Nephron (organoid): Measurements from ENCODE around the gene DHTKD1.

Experiments
- H3K27ac Mint-ChIP-seq, 3 experiments: 2 replicates each; pipeline ENCODE4 v1.8.0; 2020; ENCODE audit warnings: mixed read lengths in 3 of 3, mild to moderate bottlenecking in 2 of 3, moderate library complexity in 1 of 3
- H3K27me3 Mint-ChIP-seq: 2 replicates; pipeline ENCODE4 v1.8.0; 2021; ENCODE audit warnings: low read depth, mild to moderate bottlenecking, moderate library complexity, mixed read lengths
- H3K36me3 Mint-ChIP-seq: 2 replicates; pipeline ENCODE4 v1.8.0; 2020; ENCODE audit warnings: low read depth, mixed read lengths
- H3K4me1 Mint-ChIP-seq: 2 replicates; pipeline ENCODE4 v1.8.0; 2020; ENCODE audit warnings: mixed read lengths
- H3K4me3 Mint-ChIP-seq, 3 experiments: 2 replicates each; pipeline ENCODE4 v1.8.0; 2020; ENCODE audit warnings: mild to moderate bottlenecking in 3 of 3, mixed read lengths in 3 of 3, moderate library complexity in 2 of 3
- H3K9me3 Mint-ChIP-seq: 2 replicates; pipeline ENCODE4 v1.8.0; 2020; ENCODE audit warnings: mixed read lengths
- TF ChIP-seq, protein P1 (sequence below), 3 experiments: fragments of 200-600 bp; sonication (generic); IDR thresholded peaks; one replicate each; pipeline ENCODE4 v1.5.0; 2021; ENCODE audit warnings: antibody characterized with exemption in 3 of 3; ENCODE audit not compliant: unreplicated experiment in 3 of 3

The DHTKD1 gene

DNA sequence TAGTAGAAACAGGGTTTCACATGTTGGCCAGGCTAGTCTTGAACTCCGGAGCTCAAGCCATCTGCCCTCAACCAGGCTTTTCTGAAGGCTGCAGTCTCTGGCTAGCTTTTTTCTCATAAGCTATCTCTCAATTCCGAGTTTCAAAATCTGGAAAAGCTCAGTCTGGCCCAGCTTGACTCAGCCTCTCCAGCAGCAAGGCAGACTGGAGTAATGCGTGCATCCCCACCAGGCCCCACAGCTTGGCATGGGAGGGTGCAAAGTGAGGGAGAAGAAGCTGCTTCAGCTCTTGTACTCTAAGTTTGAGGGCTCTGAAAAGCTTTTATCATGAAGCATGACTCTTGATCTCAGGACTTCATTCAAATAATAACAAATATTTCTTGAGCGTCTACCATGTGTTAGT is 4.8 kb downstream of the DHTKD1 start:
- Mint-ChIP-seq H3K36me3 (peaks cover 9% of the 10 kb centered on the region), H3K4me3 (no peak overlapping the region)
- TF ChIP-seq, protein P1, sequence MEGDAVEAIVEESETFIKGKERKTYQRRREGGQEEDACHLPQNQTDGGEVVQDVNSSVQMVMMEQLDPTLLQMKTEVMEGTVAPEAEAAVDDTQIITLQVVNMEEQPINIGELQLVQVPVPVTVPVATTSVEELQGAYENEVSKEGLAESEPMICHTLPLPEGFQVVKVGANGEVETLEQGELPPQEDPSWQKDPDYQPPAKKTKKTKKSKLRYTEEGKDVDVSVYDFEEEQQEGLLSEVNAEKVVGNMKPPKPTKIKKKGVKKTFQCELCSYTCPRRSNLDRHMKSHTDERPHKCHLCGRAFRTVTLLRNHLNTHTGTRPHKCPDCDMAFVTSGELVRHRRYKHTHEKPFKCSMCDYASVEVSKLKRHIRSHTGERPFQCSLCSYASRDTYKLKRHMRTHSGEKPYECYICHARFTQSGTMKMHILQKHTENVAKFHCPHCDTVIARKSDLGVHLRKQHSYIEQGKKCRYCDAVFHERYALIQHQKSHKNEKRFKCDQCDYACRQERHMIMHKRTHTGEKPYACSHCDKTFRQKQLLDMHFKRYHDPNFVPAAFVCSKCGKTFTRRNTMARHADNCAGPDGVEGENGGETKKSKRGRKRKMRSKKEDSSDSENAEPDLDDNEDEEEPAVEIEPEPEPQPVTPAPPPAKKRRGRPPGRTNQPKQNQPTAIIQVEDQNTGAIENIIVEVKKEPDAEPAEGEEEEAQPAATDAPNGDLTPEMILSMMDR (IDR thresholded peaks at IDR 0.05; ENCODE audit: unreplicated experiment in 3 of 3): no peak

DNA sequence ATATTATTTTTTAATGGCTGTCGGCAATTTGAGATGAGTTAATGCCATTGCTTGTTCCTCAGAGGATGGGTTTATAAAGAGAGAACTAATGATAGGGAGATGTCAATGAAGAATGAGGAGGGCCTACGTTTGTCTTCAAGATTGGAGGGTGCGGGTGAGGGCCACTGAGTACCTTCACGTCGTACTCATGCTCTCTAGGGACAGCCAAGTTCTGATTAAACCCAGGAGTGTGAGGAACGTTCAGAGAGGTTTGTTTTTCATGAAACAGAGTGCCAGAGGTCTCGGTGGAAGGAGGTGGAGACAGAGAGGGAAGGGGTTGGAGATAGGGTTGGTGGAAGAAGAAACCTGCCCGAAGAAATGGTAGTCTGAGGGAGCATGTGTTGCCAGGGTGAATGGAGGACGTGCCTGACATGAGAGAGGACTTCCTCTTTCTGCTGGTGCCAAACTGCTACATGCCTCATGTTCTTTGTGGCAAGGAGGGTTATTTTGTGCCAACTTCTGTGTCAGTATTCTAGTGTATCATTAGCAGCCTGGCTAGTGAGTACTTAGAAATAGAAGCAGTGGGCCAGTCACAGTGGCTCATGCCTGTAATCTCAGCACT is 8.9 kb downstream of the DHTKD1 start:
- TF ChIP-seq, protein P1 (IDR thresholded peaks at IDR 0.05; ENCODE audit: unreplicated experiment in 3 of 3): no peak
- no peak overlapping the region for H3K27ac Mint-ChIP-seq
- no peaks in the 10 kb centered on the region for H3K27me3 Mint-ChIP-seq
- H3K9me3 Mint-ChIP-seq: no peaks in the 10 kb centered on the region
- peaks cover 27% of the 10 kb centered on the region for H3K36me3 Mint-ChIP-seq
- H3K4me1 Mint-ChIP-seq: no peaks in the 10 kb centered on the region
- no peak overlapping the region for H3K4me3 Mint-ChIP-seq

More for the DNA sequence above, 4.8 kb downstream of the DHTKD1 start:
- H3K27ac Mint-ChIP-seq: no peak overlapping the region
- no peaks in the 10 kb centered on the region for H3K9me3 Mint-ChIP-seq
- peaks cover 5% of the 10 kb centered on the region for H3K4me1 Mint-ChIP-seq
- peaks cover under 1% of the 10 kb centered on the region for H3K27me3 Mint-ChIP-seq

DNA sequence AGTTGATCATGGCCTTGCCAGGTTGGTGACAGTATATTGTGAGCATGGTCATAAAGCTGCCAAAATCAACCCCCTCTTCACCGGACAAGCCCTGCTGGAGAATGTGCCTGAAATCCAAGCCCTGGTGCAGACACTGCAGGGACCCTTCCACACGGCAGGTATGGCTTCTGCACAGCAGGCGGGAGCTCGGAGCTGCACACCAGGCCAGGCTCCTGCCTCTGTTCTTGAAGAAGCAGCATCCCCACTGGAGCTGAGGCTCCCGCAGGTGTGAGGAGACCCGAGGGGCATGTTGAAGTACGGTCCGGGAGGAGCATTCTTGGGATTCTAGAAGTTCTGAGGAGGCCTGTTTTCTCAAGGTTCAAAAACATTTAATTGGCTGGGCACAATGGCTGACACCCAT is 12.7 kb downstream of the DHTKD1 start:
- Mint-ChIP-seq H3K36me3 (peaks cover 39% of the 10 kb centered on the region), H3K27me3 (no peaks in the 10 kb centered on the region), H3K4me1 (no peaks in the 10 kb centered on the region), H3K27ac (no peak overlapping the region), H3K9me3 (no peaks in the 10 kb centered on the region), H3K4me3 (no peak overlapping the region)
- TF ChIP-seq, protein P1 (IDR thresholded peaks at IDR 0.05; ENCODE audit: unreplicated experiment in 3 of 3): no peak

DNA sequence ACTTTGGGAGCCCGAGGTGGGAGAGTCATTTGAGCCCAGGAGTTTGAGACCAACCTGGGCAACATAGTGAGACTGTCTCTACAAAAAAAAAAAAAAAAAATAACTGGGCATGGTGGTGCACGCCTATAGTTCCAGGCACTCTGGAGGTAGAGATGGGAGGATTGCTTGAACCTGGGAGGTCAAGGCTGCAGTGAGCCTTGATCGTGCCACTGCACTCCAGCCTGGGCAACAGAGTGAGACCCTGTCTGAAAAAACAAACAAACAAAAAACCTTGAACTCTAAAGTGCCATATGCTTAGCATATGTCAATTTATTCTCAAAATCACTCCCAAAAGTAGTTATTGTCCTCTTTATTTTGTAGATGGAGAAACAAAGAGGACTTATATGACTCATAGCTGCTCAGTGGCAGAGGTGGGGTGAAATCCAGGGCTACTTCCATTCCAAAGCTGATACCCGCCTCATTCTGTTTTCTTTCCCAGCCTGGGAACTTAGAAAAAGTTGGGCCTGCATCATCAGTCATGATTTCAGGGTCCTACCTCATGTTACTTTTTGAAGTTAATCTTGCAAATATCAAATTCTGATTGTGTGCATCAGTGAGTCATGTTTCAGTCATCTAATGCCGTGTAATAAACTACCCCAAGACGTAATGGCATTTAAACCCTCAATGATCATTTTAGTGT is 13.3 kb downstream of the DHTKD1 start:
- Mint-ChIP-seq H3K27ac (no peak overlapping the region), H3K36me3 (peaks cover 43% of the 10 kb centered on the region), H3K4me1 (no peaks in the 10 kb centered on the region), H3K27me3 (no peaks in the 10 kb centered on the region), H3K4me3 (no peak overlapping the region), H3K9me3 (no peaks in the 10 kb centered on the region)
- TF ChIP-seq, protein P1 (IDR thresholded peaks at IDR 0.05; ENCODE audit: unreplicated experiment in 3 of 3): no peak

DNA sequence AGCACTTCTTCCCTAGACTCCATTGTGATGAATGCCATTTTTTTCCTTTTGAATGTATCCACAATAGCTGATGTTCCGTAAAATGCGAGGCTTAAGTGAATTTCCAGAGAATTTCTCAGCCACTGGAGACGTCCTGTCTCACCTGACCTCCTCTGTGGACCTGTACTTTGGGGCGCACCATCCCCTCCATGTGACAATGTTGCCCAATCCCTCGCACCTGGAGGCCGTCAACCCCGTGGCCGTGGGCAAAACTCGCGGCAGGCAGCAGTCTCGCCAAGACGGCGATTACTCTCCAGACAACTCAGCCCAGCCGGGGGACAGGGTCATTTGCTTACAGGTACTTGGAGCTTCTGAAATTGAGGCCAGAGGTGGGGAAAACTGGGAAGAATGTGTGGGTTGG is 20.2 kb downstream of the DHTKD1 start:
- Mint-ChIP-seq H3K27me3 (no peaks in the 10 kb centered on the region), H3K27ac (no peak overlapping the region), H3K4me3 (no peak overlapping the region)

More for the DNA sequence above, 20.2 kb downstream of the DHTKD1 start:
- Mint-ChIP-seq H3K4me1 (no peaks in the 10 kb centered on the region), H3K9me3 (no peaks in the 10 kb centered on the region), H3K36me3 (peaks cover 63% of the 10 kb centered on the region)
- TF ChIP-seq, protein P1 (IDR thresholded peaks at IDR 0.05; ENCODE audit: unreplicated experiment in 3 of 3): no peak
